HepG2 (cell line): ENCODE data around the gene HS3ST5. TPM values are rescaled to one million over a fixed set of nuclear protein-coding genes. Genes with fewer than 3 reads are reported as not detected.

ENCODE experiments used
- ARID2 ChIP-seq: sonication (generic); formaldehyde crosslinking; IDR thresholded peaks from 2 replicates; pipeline ENCODE4 v1.8.1; 2022; ENCODE audit warnings: mild to moderate bottlenecking, missing genetic modification reagents, borderline replicate concordance
- ARNT ChIP-seq: fragments of 450-650 bp; IDR thresholded peaks from 2 replicates; pipeline ENCODE4 v1.6.1; 2017
- EHMT2 ChIP-seq: fragments of 200-600 bp; sonication (generic); IDR thresholded peaks from 2 replicates; pipeline ENCODE4 v1.7.0; 2017; ENCODE audit warnings: antibody characterized with exemption, low read depth, low read length, borderline replicate concordance
- ESRRA ChIP-seq: sonication (generic); formaldehyde crosslinking; IDR thresholded peaks from 2 replicates; pipeline ENCODE4 v1.5.1; 2020; ENCODE audit warnings: mild to moderate bottlenecking, low read depth, missing genetic modification reagents
- HNF4G ChIP-seq, 2 experiments: sonication (generic) in 1 of 2; formaldehyde crosslinking in 1 of 2; IDR thresholded peaks; 2 replicates each; pipeline versions ENCODE4 v1.4.0 to v1.6.1; 2011 to 2020; ENCODE audit warnings: borderline replicate concordance in 2 of 2, low read depth in 2 of 2, mild to moderate bottlenecking in 2 of 2, low read length in 1 of 2, missing genetic modification reagents in 1 of 2, moderate library complexity in 1 of 2
- HNRNPH1 ChIP-seq: fragments of 200-400 bp; formaldehyde crosslinking; optimal IDR thresholded peaks from 2 replicates; pipeline ENCODE3; 2017; ENCODE audit warnings: mild to moderate bottlenecking, low read depth, low read length
- IRX3 ChIP-seq: sonication (generic); formaldehyde crosslinking; IDR thresholded peaks from 2 replicates; pipeline ENCODE4 v1.8.1; 2023; ENCODE audit warnings: mild to moderate bottlenecking, low read depth, missing genetic modification reagents, borderline replicate concordance
- KLF15 ChIP-seq: sonication (generic); formaldehyde crosslinking; IDR thresholded peaks from 2 replicates; pipeline ENCODE4 v1.8.1; 2023; ENCODE audit warnings: borderline replicate concordance, mild to moderate bottlenecking, inconsistent platforms, missing genetic modification reagents, mixed read lengths
- KLF9 ChIP-seq: IDR thresholded peaks from 2 replicates; pipeline ENCODE4 v1.6.1; 2016; ENCODE audit warnings: low read depth
- MNT ChIP-seq: fragments of 450-650 bp; IDR thresholded peaks from 2 replicates; pipeline ENCODE4 v1.6.1; 2016
- MYC ChIP-seq: sonication (generic); formaldehyde crosslinking; IDR thresholded peaks from 2 replicates; pipeline ENCODE4 v1.9.0; 2021; ENCODE audit warnings: missing genetic modification reagents, borderline replicate concordance
- MZF1 ChIP-seq: sonication (generic); formaldehyde crosslinking; IDR thresholded peaks from 2 replicates; pipeline ENCODE4 v1.8.1; 2023; ENCODE audit warnings: mild to moderate bottlenecking, missing genetic modification reagents, borderline replicate concordance
- NCOA2 ChIP-seq: sonication (generic); formaldehyde crosslinking; IDR thresholded peaks from 2 replicates; pipeline ENCODE4 v1.8.0; 2022; ENCODE audit warnings: inconsistent platforms
- NFYB ChIP-seq: sonication (generic); formaldehyde crosslinking; IDR thresholded peaks from 2 replicates; pipeline ENCODE4 v1.4.0; 2020; ENCODE audit warnings: missing genetic modification reagents
- RELA ChIP-seq: sonication (generic); formaldehyde crosslinking; IDR thresholded peaks from 2 replicates; pipeline ENCODE4 v1.4.0; 2020; ENCODE audit warnings: missing genetic modification reagents
- SAP130 ChIP-seq: IDR thresholded peaks from 2 replicates; pipeline ENCODE4 v1.6.1; 2016; ENCODE audit warnings: low read depth
- ZC3H13 ChIP-seq: sonication (generic); formaldehyde crosslinking; IDR thresholded peaks from 2 replicates; pipeline ENCODE4 v1.8.1; 2023; ENCODE audit warnings: mild to moderate bottlenecking, missing genetic modification reagents, moderate library complexity
- ZNF101 ChIP-seq: sonication (generic); formaldehyde crosslinking; IDR thresholded peaks from 2 replicates; pipeline ENCODE4 v1.4.0; 2020; ENCODE audit warnings: mild to moderate bottlenecking, low read depth, missing genetic modification reagents, borderline replicate concordance
- ZNF34 ChIP-seq: sonication (generic); formaldehyde crosslinking; IDR thresholded peaks from 2 replicates; pipeline ENCODE4 v1.4.0; 2020; ENCODE audit warnings: mild to moderate bottlenecking, missing genetic modification reagents, borderline replicate concordance
- ZNF446 ChIP-seq: sonication (generic); formaldehyde crosslinking; IDR thresholded peaks from 2 replicates; pipeline ENCODE4 v1.5.0; 2020; ENCODE audit warnings: mild to moderate bottlenecking, missing genetic modification reagents
- ZNF644 ChIP-seq: IDR thresholded peaks from 2 replicates; pipeline ENCODE4 v1.6.1; 2016; ENCODE audit warnings: low read depth
- ZNF660 ChIP-seq: sonication (generic); formaldehyde crosslinking; IDR thresholded peaks from 2 replicates; pipeline ENCODE4 v1.5.1; 2020; ENCODE audit warnings: mild to moderate bottlenecking, low read depth, missing genetic modification reagents, borderline replicate concordance
- ZNF704 ChIP-seq: sonication (generic); formaldehyde crosslinking; IDR thresholded peaks from 2 replicates; pipeline ENCODE4 v1.8.1; 2023; ENCODE audit warnings: mild to moderate bottlenecking, inconsistent platforms, moderate library complexity, missing genetic modification reagents, borderline replicate concordance
- ZNF776 ChIP-seq: sonication (generic); formaldehyde crosslinking; IDR thresholded peaks from 2 replicates; pipeline ENCODE4 v1.4.0; 2020; ENCODE audit warnings: mild to moderate bottlenecking, missing genetic modification reagents
- polyA plus RNA-seq, 8 experiments: library from polyadenylated mRNA; depleted of rRNA in 3 of 8; stranded (reverse) in 7 of 8; unstranded in 1 of 8; fragments of >200 nt; fragmentation: Illumina TruSeq in 4 of 8; extraction: Trizol in 4 of 8; gene quantifications; 2 replicates each; pipeline versions ENCODE4 v1.2.1 to v1.2.3, GENCODE V29; 2011 to 2016; ENCODE audit warnings: low read depth in 4 of 8, missing spikeins in 1 of 8, mixed read lengths in 1 of 8; ENCODE audit not compliant: insufficient read depth in 1 of 8
- total RNA-seq, 5 experiments: library from RNA; depleted of rRNA; stranded (reverse); fragments of >200 nt; fragmentation: Illumina TruSeq; extraction: Trizol; gene quantifications; 2 replicates each; pipeline ENCODE4 v1.2.3, GENCODE V29; 2016; ENCODE audit warnings: low read depth in 1 of 5

The HS3ST5 gene
- total and polyA plus RNA-seq, 2 of the 13 experiments (the other 11 are each of a cell fraction or from before 2014, with no cell fraction given) = 1.1 to 1.6 TPM

- TF ChIP-seq ZNF704 (CRISPR knock-in tag) (no peak), NFYB (CRISPR knock-in tag) (no peak), ZNF446 (CRISPR knock-in tag) (no peak; the same call in 1 of the 2 replicates), ARNT (no peak), ARID2 (peak; percentile 62; the same call in 1 of the 2 replicates), HNRNPH1 (peak; percentile 43), MNT (no peak), ESRRA (no peak), KLF15 (CRISPR knock-in tag) (no peak), KLF9 (CRISPR knock-in tag) (no peak), EHMT2 (no peak), ZNF660 (CRISPR knock-in tag) (no peak), NCOA2 (CRISPR knock-in tag) (no peak), ZNF101 (CRISPR knock-in tag) (no peak), HNF4G (IDR thresholded peaks at IDR 0.05; ENCODE audit: borderline replicate concordance, low read depth, low read length) (peak; percentile 69; the same call in 1 of the 2 replicates), HNF4G (CRISPR knock-in tag; IDR thresholded peaks at IDR 0.05; ENCODE audit: borderline replicate concordance, low read depth) (no peak), ZNF776 (CRISPR knock-in tag) (no peak; the same call in 1 of the 2 replicates), ZNF644 (CRISPR knock-in tag) (no peak), RELA (no peak), MYC (CRISPR knock-in tag) (no peak; the same call in 1 of the 2 replicates), MZF1 (CRISPR knock-in tag) (no peak), ZNF34 (CRISPR knock-in tag) (0 out of 2 replicates have a peak, but pooled peaks have one; percentile 60), IRX3 (CRISPR knock-in tag) (no peak), ZC3H13 (CRISPR knock-in tag) (no peak; the same call in 1 of the 2 replicates), SAP130 (CRISPR knock-in tag) (peak; percentile 56)
Measured at GRCh38 chr6:114342826-114343781, at the start of gene HS3ST5 (continued).
